PC-9 (cell line): ENCODE data around the gene BRSK1.

Experiments used
- EZH2 ChIP-seq: fragments of 200-600 bp; sonication (generic); IDR thresholded peaks from 2 replicates; pipeline ENCODE4 v1.8.0; 2017; ENCODE audit warnings: antibody characterized with exemption, low read depth
- TF ChIP-seq, protein P1 (sequence below): fragments of 200-600 bp; sonication (generic); conservative IDR thresholded peaks from 2 replicates; pipeline ENCODE4 v1.6.1; 2017; ENCODE audit warnings: mixed run types, antibody characterized with exemption, mild to moderate bottlenecking, moderate library complexity

DNA sequence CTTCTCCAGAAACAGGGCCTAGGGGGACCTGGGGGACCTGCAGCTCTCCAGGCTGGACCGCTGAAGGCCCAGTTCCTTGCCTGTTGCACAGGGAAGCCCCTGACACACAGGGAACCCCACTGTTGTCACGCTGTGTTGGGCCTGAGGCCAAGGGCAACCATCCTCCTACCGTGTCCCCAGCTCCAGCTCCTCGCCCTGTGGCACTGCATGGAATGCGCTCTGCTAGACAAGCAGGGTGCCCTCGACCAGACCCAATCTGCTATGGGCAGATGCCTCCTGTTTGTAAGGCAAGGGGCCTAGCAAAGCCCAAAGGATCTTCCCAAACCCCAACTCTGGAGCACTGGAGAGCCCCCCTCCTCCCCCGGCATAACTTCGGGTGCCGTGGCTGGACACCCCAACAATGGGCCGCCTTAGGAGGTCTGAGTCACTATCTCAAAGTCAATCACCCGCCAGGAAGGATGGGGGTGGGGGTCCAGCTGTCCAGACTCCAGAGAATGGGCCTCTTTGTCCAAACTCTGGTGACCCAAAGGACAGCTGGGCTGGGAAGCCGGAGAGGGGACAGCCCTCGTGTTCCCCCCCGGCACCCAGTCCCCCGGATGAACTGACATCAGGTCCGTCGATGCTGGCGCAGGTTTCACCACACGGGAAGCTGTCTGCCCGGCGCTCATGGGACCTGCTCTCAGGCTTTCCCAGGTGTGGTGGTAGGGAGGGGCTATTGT is 3.7 kb downstream of the BRSK1 start:
- TF ChIP-seq EZH2 = no peak
- TF ChIP-seq, protein P1, sequence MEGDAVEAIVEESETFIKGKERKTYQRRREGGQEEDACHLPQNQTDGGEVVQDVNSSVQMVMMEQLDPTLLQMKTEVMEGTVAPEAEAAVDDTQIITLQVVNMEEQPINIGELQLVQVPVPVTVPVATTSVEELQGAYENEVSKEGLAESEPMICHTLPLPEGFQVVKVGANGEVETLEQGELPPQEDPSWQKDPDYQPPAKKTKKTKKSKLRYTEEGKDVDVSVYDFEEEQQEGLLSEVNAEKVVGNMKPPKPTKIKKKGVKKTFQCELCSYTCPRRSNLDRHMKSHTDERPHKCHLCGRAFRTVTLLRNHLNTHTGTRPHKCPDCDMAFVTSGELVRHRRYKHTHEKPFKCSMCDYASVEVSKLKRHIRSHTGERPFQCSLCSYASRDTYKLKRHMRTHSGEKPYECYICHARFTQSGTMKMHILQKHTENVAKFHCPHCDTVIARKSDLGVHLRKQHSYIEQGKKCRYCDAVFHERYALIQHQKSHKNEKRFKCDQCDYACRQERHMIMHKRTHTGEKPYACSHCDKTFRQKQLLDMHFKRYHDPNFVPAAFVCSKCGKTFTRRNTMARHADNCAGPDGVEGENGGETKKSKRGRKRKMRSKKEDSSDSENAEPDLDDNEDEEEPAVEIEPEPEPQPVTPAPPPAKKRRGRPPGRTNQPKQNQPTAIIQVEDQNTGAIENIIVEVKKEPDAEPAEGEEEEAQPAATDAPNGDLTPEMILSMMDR = no peak
